Naive B cell (primary cell): ENCODE measurements around the gene TMEM165. TPM values are rescaled to one million over a fixed set of nuclear protein-coding genes. Genes with fewer than 3 reads are reported as not detected.
A peak's percentile ranks its signal among the peaks of the same experiment; 100 is the strongest.
"Not testable (repeated sequence)": the region's sequence is repeated elsewhere in the genome, so short reads cannot be mapped to it uniquely, and the experiment has no call there.

Source experiments
- ATAC-seq, 2 donors: fragments of 150-1000 bp; cut with Tn5 transposase; 2 replicates each; pipeline ENCODE4 v1.10.0; 2021; ENCODE audit warnings: low read depth in 2 of 2, mild to moderate bottlenecking in 2 of 2, moderate library complexity in 2 of 2
- DNase-seq: peaks from one replicate; pipeline ENCODE4 v3.0.0; 2022
- H3K27ac Mint-ChIP-seq, 6 donors: one replicate each; pipeline ENCODE4 v1.8.0; 2020 to 2022; ENCODE audit warnings: mild to moderate bottlenecking in 6 of 6, mixed read lengths in 6 of 6, moderate library complexity in 5 of 6, inconsistent platforms in 2 of 6
- H3K27me3 Mint-ChIP-seq, 3 donors: one replicate each; pipeline ENCODE4 v1.8.0; 2021 to 2022; ENCODE audit warnings: mixed read lengths in 3 of 3, mild to moderate bottlenecking in 1 of 3
- H3K36me3 Mint-ChIP-seq, 2 donors: one replicate each; pipeline ENCODE4 v1.8.0; 2020 to 2022; ENCODE audit warnings: mixed read lengths in 2 of 2, inconsistent platforms in 1 of 2, mild to moderate bottlenecking in 1 of 2
- H3K4me1 Mint-ChIP-seq, 3 donors: one replicate each; pipeline ENCODE4 v1.8.0; 2020 to 2022; ENCODE audit warnings: mixed read lengths in 3 of 3, inconsistent platforms in 1 of 3, mild to moderate bottlenecking in 1 of 3, moderate library complexity in 1 of 3
- H3K4me3 Mint-ChIP-seq, 8 donors: one replicate each; pipeline ENCODE4 v1.8.0; 2020 to 2022; ENCODE audit warnings: mild to moderate bottlenecking in 8 of 8, mixed read lengths in 8 of 8, moderate library complexity in 8 of 8, inconsistent platforms in 2 of 8
- H3K9me3 Mint-ChIP-seq, 7 donors: one replicate each; pipeline ENCODE4 v1.8.0; 2020 to 2022; ENCODE audit warnings: mixed read lengths in 7 of 7, mild to moderate bottlenecking in 5 of 7, inconsistent platforms in 2 of 7, moderate library complexity in 1 of 7
- polyA plus RNA-seq, 6 donors: library from polyadenylated mRNA; unstranded; fragments of 300-500 nt; fragmentation: Illumina TruSeq; gene quantifications; one replicate each; pipeline ENCODE4 v1.2.3, GENCODE V29; 2021; ENCODE audit warnings: low read depth in 6 of 6

Gene TMEM165
- 10 to 100 TPM; 38.0 to 67.3 (median 51.7) TPM for polyA plus RNA-seq

DNA sequence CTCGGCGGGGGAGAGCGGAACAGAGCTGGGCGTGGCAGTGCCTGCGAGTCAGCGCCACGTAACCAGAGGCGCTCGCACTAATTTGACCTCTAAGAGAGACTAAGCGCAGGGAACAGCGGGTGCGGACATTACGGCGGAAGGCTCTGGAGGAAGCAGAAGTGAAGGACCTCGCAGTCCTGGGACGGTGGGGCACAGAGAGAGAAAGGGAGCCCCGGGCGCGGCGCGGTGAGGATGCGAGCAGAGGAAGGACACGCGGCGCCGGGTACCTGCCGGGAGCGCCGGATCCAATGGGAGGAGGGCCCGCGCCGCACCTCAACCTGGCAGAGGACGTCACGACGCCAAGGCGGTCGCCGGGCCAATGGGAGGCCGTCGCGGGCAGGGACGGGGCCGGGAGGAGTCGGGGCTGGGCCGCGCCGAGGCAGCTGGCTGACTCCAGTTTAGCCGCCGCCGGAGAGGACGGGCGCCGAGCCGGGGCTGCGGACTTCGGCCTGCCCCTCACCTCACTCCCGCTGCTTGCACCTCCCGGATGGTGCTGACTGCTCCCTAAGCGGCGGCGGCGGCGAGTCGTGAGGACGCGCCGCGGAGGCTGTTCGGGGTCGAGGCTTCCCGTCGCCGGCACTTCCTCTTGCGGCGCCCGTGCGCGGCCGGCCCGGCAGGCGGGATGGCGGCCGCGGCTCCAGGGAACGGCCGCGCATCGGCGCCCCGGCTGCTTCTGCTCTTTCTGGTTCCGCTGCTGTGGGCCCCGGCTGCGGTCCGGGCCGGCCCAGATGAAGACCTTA, at the start of gene TMEM165:
Gene TMEM165 (plus strand): TSS at position 429 of the 779 bp plus-strand sequence. CDS start 233 bp downstream, at position 662.
- ATAC-seq, result peak; percentile 83 to 85

DNA sequence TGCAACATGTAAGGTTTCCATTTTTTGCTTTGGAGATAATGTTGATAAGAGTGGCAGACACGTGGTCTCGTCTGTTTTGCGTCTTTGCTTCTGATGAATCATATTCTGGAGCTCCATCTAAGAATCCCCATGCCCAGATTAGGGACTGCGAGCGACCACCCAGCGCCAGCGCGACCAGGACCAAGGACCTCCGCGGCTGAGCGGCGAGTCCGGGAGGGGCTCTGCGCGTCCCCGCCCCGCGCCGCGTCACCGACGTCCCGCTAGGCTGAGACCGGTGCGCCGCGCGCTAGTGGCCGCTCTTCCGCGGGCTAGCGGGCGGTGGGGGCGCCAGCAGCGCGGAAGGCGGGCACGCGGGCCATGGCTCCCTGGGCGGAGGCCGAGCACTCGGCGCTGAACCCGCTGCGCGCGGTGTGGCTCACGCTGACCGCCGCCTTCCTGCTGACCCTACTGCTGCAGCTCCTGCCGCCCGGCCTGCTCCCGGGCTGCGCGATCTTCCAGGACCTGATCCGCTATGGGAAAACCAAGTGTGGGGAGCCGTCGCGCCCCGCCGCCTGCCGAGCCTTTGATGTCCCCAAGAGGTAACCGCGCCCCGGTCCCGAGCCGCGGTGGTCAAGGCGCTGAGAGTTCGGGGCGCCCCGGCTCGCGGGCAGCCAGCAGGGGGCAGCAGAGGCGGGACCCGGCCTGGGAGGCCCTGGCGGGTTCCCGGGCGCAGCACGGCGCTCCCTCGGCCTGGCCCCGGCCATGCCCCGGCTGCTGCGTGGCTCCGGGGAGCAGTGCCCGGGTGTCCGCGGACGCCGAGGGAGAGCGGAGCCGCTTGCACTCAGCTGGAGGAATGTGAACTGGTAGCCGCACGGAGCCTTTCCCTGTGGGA, 49.5 kb upstream of the TMEM165 start, which contains the start of gene SRD5A3:
Gene SRD5A3 (plus strand): TSS at position 263 of the 871 bp plus-strand sequence. CDS start 95 bp downstream, at position 358.
- peak within 1 kb of the TSS; percentile 79 to 95 (median 92) for H3K4me3 Mint-ChIP-seq
- peak within 1 kb of the TSS; percentile 31 to 91 (median 82) for H3K27ac Mint-ChIP-seq
- H3K36me3 Mint-ChIP-seq, result no peaks in the 10 kb centered on the region
- H3K27me3 Mint-ChIP-seq, result no peaks in the 10 kb centered on the region
- DNase-seq (peak; percentile 75), ATAC-seq (peak; percentile 88 to 90)
- peaks cover 0 to 12% (median 7%) of the 10 kb centered on the region in 3 donors for H3K4me1 Mint-ChIP-seq
- no peaks in the 10 kb centered on the region for H3K9me3 Mint-ChIP-seq

More for the DNA sequence above, at the start of gene TMEM165:
- Mint-ChIP-seq H3K9me3 (no peaks in the 10 kb centered on the region), H3K27me3 (no peaks in the 10 kb centered on the region), H3K4me1 (peaks cover 37 to 42% (median 40%) of the 10 kb centered on the region in 3 donors), H3K36me3 (peaks cover 0 to 8% of the 10 kb centered on the region in 2 donors), H3K4me3 (peak within 1 kb of the TSS; percentile 92 to 100 (median 96)), H3K27ac (peak within 1 kb of the TSS; percentile 98 to 100 (median 99))
- peak; percentile 92 for DNase-seq

DNA sequence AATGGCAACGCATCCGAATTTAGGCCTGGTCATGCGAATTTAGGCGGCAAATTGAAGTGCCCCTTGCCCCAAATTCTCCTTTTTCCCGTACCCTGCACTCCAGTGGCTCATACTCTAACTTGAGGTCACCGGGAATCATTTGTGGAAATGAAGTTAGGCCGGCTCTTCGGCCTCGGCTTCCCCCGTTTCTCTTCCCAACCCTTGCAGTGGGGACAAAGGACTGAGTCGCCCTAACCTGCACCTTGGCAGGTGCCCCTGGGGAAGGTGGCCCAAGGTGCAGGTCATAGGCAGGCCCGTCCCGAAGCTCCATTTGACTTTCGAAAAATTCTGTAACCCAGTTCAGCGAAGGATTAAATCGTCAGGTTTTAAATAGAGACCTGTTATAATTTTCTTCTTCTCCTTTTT, 48.9 kb upstream of the TMEM165 start:
- ATAC-seq (no peak), DNase-seq (no peak)
- Mint-ChIP-seq H3K27me3 (no peaks in the 10 kb centered on the region), H3K4me3 (peak overlapping the region; percentile 79 to 95 (median 88)), H3K4me1 (peaks cover 0 to 12% (median 7%) of the 10 kb centered on the region in 3 donors), H3K9me3 (no peaks in the 10 kb centered on the region), H3K36me3 (no peaks in the 10 kb centered on the region), H3K27ac (peak overlapping the region in 4 of 6 donors; percentile 30 to 72 (median 50))

- peaks cover 0 to 5% of the 10 kb centered on the region in 2 donors for H3K36me3 Mint-ChIP-seq
- no peak for ATAC-seq
- H3K9me3 Mint-ChIP-seq, result no peaks in the 10 kb centered on the region
- no peak for DNase-seq
- no peaks in the 10 kb centered on the region for H3K27me3 Mint-ChIP-seq
- peak overlapping the region in 7 of 8 donors; percentile 79 to 95 (median 88) for H3K4me3 Mint-ChIP-seq
- peak overlapping the region in 1 of 6 donors; percentile 75 for H3K27ac Mint-ChIP-seq
- H3K4me1 Mint-ChIP-seq, result peaks cover 0 to 12% (median 7%) of the 10 kb centered on the region in 3 donors
Observed at GRCh38 chr4:55347610-55348228, 48.0 kb upstream of the TMEM165 start.

GRCh38 chr4:55348466-55348865, 47.3 kb upstream of the TMEM165 start:
- ATAC-seq (no peak), DNase-seq (no peak)
- H3K4me3 Mint-ChIP-seq, result peak overlapping the region in 1 of 8 donors; percentile 88
- H3K36me3 Mint-ChIP-seq, result peaks cover 0 to 10% of the 10 kb centered on the region in 2 donors
- no peaks in the 10 kb centered on the region for H3K27me3 Mint-ChIP-seq
- peaks cover 0 to 12% (median 7%) of the 10 kb centered on the region in 3 donors for H3K4me1 Mint-ChIP-seq
- H3K9me3 Mint-ChIP-seq, result peaks cover 0 to 4% (median 0%) of the 10 kb centered on the region in 7 donors
- H3K27ac Mint-ChIP-seq, result no peak overlapping the region

- not testable (repeated sequence) for H3K4me3 Mint-ChIP-seq, ATAC-seq, H3K4me1 Mint-ChIP-seq, H3K36me3 Mint-ChIP-seq, DNase-seq, H3K9me3 Mint-ChIP-seq, H3K27ac Mint-ChIP-seq, H3K27me3 Mint-ChIP-seq
Observed at GRCh38 chr4:55350870-55351269, 44.9 kb upstream of the TMEM165 start.

DNA sequence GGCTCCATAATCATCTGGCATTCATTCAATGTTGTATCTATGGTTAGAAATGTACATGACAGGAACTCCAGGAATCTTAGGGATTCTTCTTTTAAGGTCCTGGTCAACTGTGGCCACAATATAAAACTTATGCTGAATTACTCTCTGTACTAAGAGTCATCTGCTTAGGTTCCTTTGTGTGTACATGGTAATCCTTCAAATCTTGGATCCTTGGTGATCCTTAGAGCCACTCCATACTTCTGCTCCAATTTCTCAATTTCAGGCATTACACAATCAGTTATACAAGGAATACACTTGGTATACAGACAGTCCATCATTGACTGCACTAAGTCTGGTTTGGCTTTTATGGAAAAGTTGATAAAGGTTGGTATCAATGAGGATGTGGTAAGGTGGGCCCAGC, 43.9 kb upstream of the TMEM165 start:
- peaks cover 0 to 8% (median 6%) of the 10 kb centered on the region in 3 donors for H3K4me1 Mint-ChIP-seq
- no peak overlapping the region for H3K4me3 Mint-ChIP-seq
- peaks cover 0 to 10% of the 10 kb centered on the region in 2 donors for H3K36me3 Mint-ChIP-seq

GRCh38 chr4:55352726-55353125, 43.0 kb upstream of the TMEM165 start:
- H3K27me3 Mint-ChIP-seq, result no peaks in the 10 kb centered on the region
- ATAC-seq (no peak), DNase-seq (no peak)
- H3K4me3 Mint-ChIP-seq, result no peak overlapping the region
- peaks cover 0 to 10% of the 10 kb centered on the region in 2 donors for H3K36me3 Mint-ChIP-seq
- no peaks in the 10 kb centered on the region for H3K4me1 Mint-ChIP-seq
- no peak overlapping the region for H3K27ac Mint-ChIP-seq
- H3K9me3 Mint-ChIP-seq, result peaks cover 0 to 5% (median 0%) of the 10 kb centered on the region in 7 donors

More for the DNA sequence above, 43.9 kb upstream of the TMEM165 start:
- ATAC-seq, result no peak
- Mint-ChIP-seq H3K27ac (no peak overlapping the region), H3K9me3 (peaks cover 0 to 5% (median 0%) of the 10 kb centered on the region in 7 donors), H3K27me3 (no peaks in the 10 kb centered on the region)
- DNase-seq, result no peak

- not testable (repeated sequence) for H3K4me1 Mint-ChIP-seq, H3K36me3 Mint-ChIP-seq, H3K27me3 Mint-ChIP-seq, H3K4me3 Mint-ChIP-seq, H3K27ac Mint-ChIP-seq, H3K9me3 Mint-ChIP-seq, DNase-seq, ATAC-seq
Observed at GRCh38 chr4:55353228-55353747, 42.5 kb upstream of the TMEM165 start.

GRCh38 chr4:55354648-55355047, 41.1 kb upstream of the TMEM165 start:
- Mint-ChIP-seq H3K36me3 (peaks cover 0 to 10% of the 10 kb centered on the region in 2 donors), H3K4me3 (no peak overlapping the region), H3K27me3 (no peaks in the 10 kb centered on the region), H3K27ac (peak overlapping the region in 1 of 6 donors; percentile 64), H3K9me3 (peaks cover 0 to 5% (median 0%) of the 10 kb centered on the region in 7 donors), H3K4me1 (peaks cover 0 to 13% (median 10%) of the 10 kb centered on the region in 3 donors)
- no peak for ATAC-seq
- no peak for DNase-seq

GRCh38 chr4:55355555-55355954, 40.2 kb upstream of the TMEM165 start:
- Mint-ChIP-seq H3K27ac (no peak overlapping the region), H3K36me3 (peaks cover 0 to 10% of the 10 kb centered on the region in 2 donors), H3K4me1 (peaks cover 0 to 13% (median 10%) of the 10 kb centered on the region in 3 donors), H3K27me3 (no peaks in the 10 kb centered on the region), H3K4me3 (no peak overlapping the region), H3K9me3 (peaks cover 0 to 5% (median 0%) of the 10 kb centered on the region in 7 donors)
- no peak for DNase-seq
- no peak for ATAC-seq

GRCh38 chr4:55356991-55357461, 38.7 kb upstream of the TMEM165 start:
- H3K27ac Mint-ChIP-seq, result no peak overlapping the region
- no peaks in the 10 kb centered on the region for H3K27me3 Mint-ChIP-seq
- H3K36me3 Mint-ChIP-seq, result peaks cover 0 to 10% of the 10 kb centered on the region in 2 donors
- H3K9me3 Mint-ChIP-seq, result peaks cover 0 to 5% (median 0%) of the 10 kb centered on the region in 7 donors
- H3K4me3 Mint-ChIP-seq, result no peak overlapping the region
- H3K4me1 Mint-ChIP-seq, result peaks cover 0 to 13% (median 10%) of the 10 kb centered on the region in 3 donors
- ATAC-seq (no peak), DNase-seq (no peak)
